Vagina (tissue), 2 donors: Measurements from ENCODE around the gene CORO2B. TPM values are rescaled to one million over a fixed set of nuclear protein-coding genes. Genes with fewer than 3 reads are reported as not detected.
A peak's percentile ranks its signal among the peaks of the same experiment; 100 is the strongest.

Experiments
- DNase-seq, 2 donors: peaks; one replicate each; pipeline ENCODE4 v3.0.0-alpha.2; 2017; ENCODE audit errors: extremely low spot score in 2 of 2
- H3K27ac ChIP-seq: fragments of 200-600 bp; sonication (generic); one replicate; pipeline ENCODE4 v1.5.1; 2019
- H3K27me3 ChIP-seq: fragments of 200-600 bp; sonication (generic); one replicate; pipeline ENCODE4 v1.5.1; 2019
- H3K36me3 ChIP-seq, 2 donors: fragments of 200-600 bp; sonication (generic); one replicate each; pipeline ENCODE4 v1.5.1; 2017 to 2019
- H3K4me1 ChIP-seq: fragments of 200-600 bp; sonication (generic); one replicate; pipeline ENCODE4 v1.5.1; 2019
- H3K4me3 ChIP-seq, 2 donors: fragments of 200-600 bp; sonication (generic); 1 replicate in 1 of 2; 2 replicates in 1 of 2; pipeline ENCODE4 v1.5.1; 2016 to 2019
- H3K9me3 ChIP-seq: fragments of 200-600 bp; sonication (generic); one replicate; pipeline ENCODE4 v1.5.1; 2019
- POLR2A ChIP-seq, 2 donors: fragments of 450-650 bp; IDR thresholded peaks; one replicate each; pipeline ENCODE4 v1.6.1; 2017; ENCODE audit warnings: antibody characterized with exemption in 2 of 2, mild to moderate bottlenecking in 2 of 2, moderate library complexity in 2 of 2
- POLR2AphosphoS5 ChIP-seq, 2 donors: sonication (generic); formaldehyde crosslinking; IDR thresholded peaks; one replicate each; pipeline ENCODE4 v1.9.0; 2017; ENCODE audit warnings: antibody characterized with exemption in 2 of 2, mild to moderate bottlenecking in 2 of 2, low read depth in 1 of 2; ENCODE audit not compliant: insufficient read depth in 1 of 2
- intact Hi-C: fragments of 100-400 bp; cut with DNase I; formaldehyde crosslinking; loops from one replicate; pipeline ENCODE4 v1.15.1; 2023
- total RNA-seq: library from RNA; depleted of rRNA; stranded (reverse); fragments of >200 nt; gene quantifications from one replicate; pipeline ENCODE4 v1.2.3, GENCODE V29; 2016
- TF ChIP-seq, protein P1 (sequence below), 3 experiments: fragments of 450-650 bp in 2 of 3; fragments of 200-600 bp in 1 of 3; sonication (generic) in 1 of 3; IDR thresholded peaks; one replicate each; pipeline ENCODE4 v1.5.1; 2017 to 2019; ENCODE audit warnings: antibody characterized with exemption in 3 of 3, mild to moderate bottlenecking in 2 of 3, moderate library complexity in 2 of 3

Gene CORO2B
- total RNA-seq, 1 donor from 2014 or later = 4.7 TPM

DNA sequence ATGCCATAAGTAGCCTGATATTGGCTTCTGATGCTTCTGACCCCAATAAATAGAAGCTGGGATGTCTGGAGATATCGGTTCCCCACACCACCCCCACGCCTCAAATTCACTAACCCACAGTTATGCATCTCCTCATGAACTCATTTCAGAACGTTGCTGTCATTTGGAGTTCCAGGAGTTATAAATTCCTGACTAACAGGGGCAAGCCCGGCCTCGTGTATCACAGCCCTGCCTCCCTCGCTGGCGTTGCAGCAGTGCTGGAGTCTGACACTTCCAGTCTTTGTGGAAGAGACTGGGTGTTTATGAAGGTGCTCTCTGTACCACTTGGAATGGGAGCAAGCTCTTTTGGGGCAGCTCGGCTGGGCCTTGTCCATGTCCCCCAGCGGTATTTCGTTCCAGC, 140.9 kb downstream of the CORO2B start:
- TF ChIP-seq POLR2AphosphoS5 (IDR thresholded peaks at IDR 0.05; ENCODE audit: insufficient read depth in 1 of 2, low read depth in 1 of 2) (no peak), POLR2A (IDR thresholded peaks at IDR 0.05) (no peak)
- TF ChIP-seq, protein P1, sequence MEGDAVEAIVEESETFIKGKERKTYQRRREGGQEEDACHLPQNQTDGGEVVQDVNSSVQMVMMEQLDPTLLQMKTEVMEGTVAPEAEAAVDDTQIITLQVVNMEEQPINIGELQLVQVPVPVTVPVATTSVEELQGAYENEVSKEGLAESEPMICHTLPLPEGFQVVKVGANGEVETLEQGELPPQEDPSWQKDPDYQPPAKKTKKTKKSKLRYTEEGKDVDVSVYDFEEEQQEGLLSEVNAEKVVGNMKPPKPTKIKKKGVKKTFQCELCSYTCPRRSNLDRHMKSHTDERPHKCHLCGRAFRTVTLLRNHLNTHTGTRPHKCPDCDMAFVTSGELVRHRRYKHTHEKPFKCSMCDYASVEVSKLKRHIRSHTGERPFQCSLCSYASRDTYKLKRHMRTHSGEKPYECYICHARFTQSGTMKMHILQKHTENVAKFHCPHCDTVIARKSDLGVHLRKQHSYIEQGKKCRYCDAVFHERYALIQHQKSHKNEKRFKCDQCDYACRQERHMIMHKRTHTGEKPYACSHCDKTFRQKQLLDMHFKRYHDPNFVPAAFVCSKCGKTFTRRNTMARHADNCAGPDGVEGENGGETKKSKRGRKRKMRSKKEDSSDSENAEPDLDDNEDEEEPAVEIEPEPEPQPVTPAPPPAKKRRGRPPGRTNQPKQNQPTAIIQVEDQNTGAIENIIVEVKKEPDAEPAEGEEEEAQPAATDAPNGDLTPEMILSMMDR (IDR thresholded peaks at IDR 0.05) = no peak
- Histone ChIP-seq H3K36me3 (no peaks in the 10 kb centered on the region), H3K9me3 (no peaks in the 10 kb centered on the region), H3K4me1 (no peaks in the 10 kb centered on the region), H3K27me3 (no peaks in the 10 kb centered on the region), H3K27ac (no peak overlapping the region), H3K4me3 (no peak overlapping the region)
- intact Hi-C loops = no loop called here
- no peak for DNase-seq

GRCh38 chr15:68721886-68722285, 143.1 kb downstream of the CORO2B start:
- peaks cover 8% of the 10 kb centered on the region for H3K4me1 ChIP-seq
- no peaks in the 10 kb centered on the region for H3K27me3 ChIP-seq
- no peaks in the 10 kb centered on the region for H3K9me3 ChIP-seq
- H3K36me3 ChIP-seq = no peaks in the 10 kb centered on the region
- intact Hi-C loops = no loop called here
- TF ChIP-seq, protein P1 (IDR thresholded peaks at IDR 0.05) = no peak
- no peak for TF ChIP-seq POLR2A (IDR thresholded peaks at IDR 0.05)
- no peak for TF ChIP-seq POLR2AphosphoS5 (IDR thresholded peaks at IDR 0.05; ENCODE audit: insufficient read depth in 1 of 2, low read depth in 1 of 2)
- H3K4me3 ChIP-seq = no peak overlapping the region
- no peak for DNase-seq
- no peak overlapping the region for H3K27ac ChIP-seq

DNA sequence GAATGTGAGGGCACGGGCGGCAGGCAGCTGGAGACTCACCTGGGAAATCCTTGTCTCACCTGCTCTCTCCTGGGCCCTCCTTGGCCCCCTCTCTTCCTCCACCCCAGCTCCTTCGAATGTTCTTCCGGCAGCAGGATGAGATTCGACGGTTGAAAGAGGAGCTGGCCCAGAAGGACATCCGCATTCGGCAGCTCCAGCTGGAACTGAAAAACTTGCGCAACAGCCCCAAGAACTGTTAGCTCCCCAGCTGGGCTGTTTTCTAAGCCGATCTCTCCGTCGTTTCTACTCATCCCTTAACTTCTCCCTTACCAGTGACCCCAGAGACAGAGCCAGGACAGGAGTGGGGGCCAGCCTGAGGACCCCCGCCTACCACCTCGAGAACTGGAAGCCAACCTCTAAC, 146.9 kb downstream of the CORO2B start:
- TF ChIP-seq, protein P1 (IDR thresholded peaks at IDR 0.05) = no peak
- TF ChIP-seq POLR2A (IDR thresholded peaks at IDR 0.05) (no peak), POLR2AphosphoS5 (IDR thresholded peaks at IDR 0.05; ENCODE audit: insufficient read depth in 1 of 2, low read depth in 1 of 2) (no peak)
- Histone ChIP-seq H3K27ac (no peak overlapping the region), H3K4me3 (no peak overlapping the region), H3K9me3 (no peaks in the 10 kb centered on the region), H3K36me3 (no peaks in the 10 kb centered on the region), H3K27me3 (no peaks in the 10 kb centered on the region), H3K4me1 (peaks cover 17% of the 10 kb centered on the region)
- intact Hi-C loops = no loop called here
- DNase-seq = no peak

- no peak for DNase-seq
- no peaks in the 10 kb centered on the region for H3K9me3 ChIP-seq
- no peaks in the 10 kb centered on the region for H3K27me3 ChIP-seq
- no peak overlapping the region for H3K27ac ChIP-seq
- H3K4me3 ChIP-seq = no peak overlapping the region
- intact Hi-C loops = no loop called here
- no peaks in the 10 kb centered on the region for H3K36me3 ChIP-seq
- TF ChIP-seq, protein P1 (IDR thresholded peaks at IDR 0.05) = no peak
- no peak for TF ChIP-seq POLR2A (IDR thresholded peaks at IDR 0.05)
- no peak for TF ChIP-seq POLR2AphosphoS5 (IDR thresholded peaks at IDR 0.05; ENCODE audit: insufficient read depth in 1 of 2, low read depth in 1 of 2)
- peaks cover 19% of the 10 kb centered on the region for H3K4me1 ChIP-seq
Observed at GRCh38 chr15:68726246-68726645, 147.5 kb downstream of the CORO2B start.

DNA sequence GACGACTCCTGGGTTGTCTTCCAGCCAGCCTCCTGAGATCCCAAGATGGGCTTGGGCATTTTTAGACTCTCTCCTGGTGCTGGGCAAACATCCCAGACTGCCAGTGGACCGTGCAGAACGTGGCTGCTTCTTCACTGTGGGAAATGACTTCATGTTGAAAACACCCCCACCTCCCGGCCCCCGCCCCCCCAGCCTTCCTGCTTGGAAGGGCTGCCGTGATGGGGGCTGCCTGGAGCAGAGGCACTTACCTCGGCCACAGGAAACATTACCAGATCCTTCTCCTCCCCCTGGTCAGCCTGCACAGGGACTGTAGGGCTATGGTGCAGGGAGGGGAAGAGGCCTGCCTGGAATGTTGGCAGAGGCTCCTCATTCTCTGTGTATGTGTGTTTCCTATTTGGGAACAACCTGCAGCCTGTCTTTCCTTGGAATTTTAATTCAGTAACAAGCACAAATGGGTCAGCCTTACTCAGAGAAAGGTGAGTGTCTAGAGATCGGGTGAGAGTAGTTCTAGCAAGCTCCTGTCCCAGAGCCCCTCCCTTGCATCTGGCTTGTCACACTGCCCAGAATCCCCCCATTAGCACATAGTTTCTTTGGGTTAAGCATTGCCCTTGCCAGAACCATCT, 151.1 kb downstream of the CORO2B start:
- TF ChIP-seq, protein P1 (IDR thresholded peaks at IDR 0.05) = no peak
- TF ChIP-seq POLR2A (IDR thresholded peaks at IDR 0.05) = no peak
- TF ChIP-seq POLR2AphosphoS5 (IDR thresholded peaks at IDR 0.05; ENCODE audit: insufficient read depth in 1 of 2, low read depth in 1 of 2) = no peak
- no peak for DNase-seq
- Histone ChIP-seq H3K36me3 (no peaks in the 10 kb centered on the region), H3K27ac (peak overlapping the region; percentile 33), H3K9me3 (no peaks in the 10 kb centered on the region), H3K27me3 (no peaks in the 10 kb centered on the region), H3K4me1 (peaks cover 19% of the 10 kb centered on the region), H3K4me3 (no peak overlapping the region)
- intact Hi-C loops = loop anchor here (5.0 kb wide), 1 partner anchor 147 kb away; no protein-coding TSS in a partner anchor
